ENCODE data around the gene ABHD16B.
"Not testable (repeated sequence)": the region's sequence is repeated elsewhere in the genome, so short reads cannot be mapped to it uniquely, and the experiment has no call there.

ABHD16B gene

GRCh38 chr20:63867042-63867441, 5.7 kb downstream of the ABHD16B start:
- Mint-ChIP-seq H3K4me3 (peak overlapping the region; percentile 43), H3K4me1 (peaks cover 25% of the 10 kb centered on the region), H3K36me3 (peaks cover 20% of the 10 kb centered on the region)
- CTCF ChIA-PET: interaction anchor here (0.7 to 1.3 kb wide), 2 partner anchors 81 to 206 kb away, joined by 3 to 4 read pairs; no protein-coding TSS in a partner anchor
- DNase-seq, H3K27me3 Mint-ChIP-seq, H3K27ac Mint-ChIP-seq, H3K9me3 Mint-ChIP-seq: not testable (repeated sequence)

GRCh38 chr20:63868264-63868663, 7.0 kb downstream of the ABHD16B start:
- Mint-ChIP-seq H3K36me3 (peaks cover 19% of the 10 kb centered on the region), H3K4me3 (no peak overlapping the region), H3K9me3 (no peaks in the 10 kb centered on the region), H3K27ac (no peak overlapping the region), H3K27me3 (no peaks in the 10 kb centered on the region), H3K4me1 (peaks cover 28% of the 10 kb centered on the region)
- DNase-seq: no peak
- CTCF ChIA-PET: no interaction called here

GRCh38 chr20:63873477-63873971, 12.2 kb downstream of the ABHD16B start:
- no peaks in the 10 kb centered on the region for H3K27me3 Mint-ChIP-seq
- peaks cover 44% of the 10 kb centered on the region for H3K36me3 Mint-ChIP-seq
- H3K4me3 Mint-ChIP-seq: no peak overlapping the region
- peak; percentile 55 for DNase-seq
- no peaks in the 10 kb centered on the region for H3K9me3 Mint-ChIP-seq
- H3K4me1 Mint-ChIP-seq: peaks cover 15% of the 10 kb centered on the region
- peak overlapping the region; percentile 88 for H3K27ac Mint-ChIP-seq
- CTCF ChIA-PET: no interaction called here

GRCh38 chr20:63874241-63874640, 12.9 kb downstream of the ABHD16B start:
- H3K4me3 Mint-ChIP-seq, DNase-seq: not testable (repeated sequence)

GRCh38 chr20:63876489-63877036, 15.3 kb downstream of the ABHD16B start:
- DNase-seq: no peak
- H3K4me3 Mint-ChIP-seq: no peak overlapping the region
- H3K36me3 Mint-ChIP-seq: peaks cover 34% of the 10 kb centered on the region
- H3K9me3 Mint-ChIP-seq: no peaks in the 10 kb centered on the region
- H3K27me3 Mint-ChIP-seq: no peaks in the 10 kb centered on the region
- H3K27ac Mint-ChIP-seq: no peak overlapping the region
- H3K4me1 Mint-ChIP-seq: peaks cover 15% of the 10 kb centered on the region
- CTCF ChIA-PET: no interaction called here

More at GRCh38 chr20:63874241-63874640, 12.9 kb downstream of the ABHD16B start:
- H3K27ac Mint-ChIP-seq, CTCF ChIA-PET, H3K27me3 Mint-ChIP-seq, H3K9me3 Mint-ChIP-seq: not testable (repeated sequence)
- H3K36me3 Mint-ChIP-seq: peaks cover 42% of the 10 kb centered on the region
- H3K4me1 Mint-ChIP-seq: peaks cover 15% of the 10 kb centered on the region

GRCh38 chr20:63877755-63878470, 16.6 kb downstream of the ABHD16B start:
- Mint-ChIP-seq H3K36me3 (peaks cover 35% of the 10 kb centered on the region), H3K9me3 (no peaks in the 10 kb centered on the region), H3K4me1 (peaks cover 11% of the 10 kb centered on the region), H3K27ac (no peak overlapping the region), H3K4me3 (no peak overlapping the region), H3K27me3 (no peaks in the 10 kb centered on the region)
- no peak for DNase-seq
- CTCF ChIA-PET: no interaction called here

GRCh38 chr20:63878899-63879663, 17.8 kb downstream of the ABHD16B start:
- DNase-seq: no peak
- H3K36me3 Mint-ChIP-seq: peaks cover 34% of the 10 kb centered on the region
- H3K27me3 Mint-ChIP-seq: no peaks in the 10 kb centered on the region
- H3K27ac Mint-ChIP-seq: no peak overlapping the region
- peaks cover 3% of the 10 kb centered on the region for H3K4me1 Mint-ChIP-seq
- CTCF ChIA-PET: no interaction called here
- H3K9me3 Mint-ChIP-seq: no peaks in the 10 kb centered on the region
- no peak overlapping the region for H3K4me3 Mint-ChIP-seq

- CTCF ChIA-PET, H3K9me3 Mint-ChIP-seq, H3K4me3 Mint-ChIP-seq, H3K27me3 Mint-ChIP-seq, DNase-seq, H3K4me1 Mint-ChIP-seq, H3K27ac Mint-ChIP-seq: not testable (repeated sequence)
- peaks cover 27% of the 10 kb centered on the region for H3K36me3 Mint-ChIP-seq
These were observed 19.6 kb downstream of the ABHD16B start for GRCh38 chr20:63880901-63881300.

- DNase-seq: no peak
- Mint-ChIP-seq H3K27me3 (no peaks in the 10 kb centered on the region), H3K4me3 (no peak overlapping the region), H3K36me3 (peaks cover 21% of the 10 kb centered on the region), H3K27ac (no peak overlapping the region), H3K9me3 (no peaks in the 10 kb centered on the region), H3K4me1 (no peaks in the 10 kb centered on the region)
- CTCF ChIA-PET: no interaction called here
These were observed 20.3 kb downstream of the ABHD16B start for GRCh38 chr20:63881451-63882226.

- CTCF ChIA-PET: no interaction called here
- peaks cover 2% of the 10 kb centered on the region for H3K4me1 Mint-ChIP-seq
- H3K27ac Mint-ChIP-seq: no peak overlapping the region
- no peak for DNase-seq
- H3K27me3 Mint-ChIP-seq: no peaks in the 10 kb centered on the region
- no peak overlapping the region for H3K4me3 Mint-ChIP-seq
- H3K9me3 Mint-ChIP-seq: no peaks in the 10 kb centered on the region
- peaks cover 21% of the 10 kb centered on the region for H3K36me3 Mint-ChIP-seq
These were observed 21.2 kb downstream of the ABHD16B start for GRCh38 chr20:63882257-63883200.

GRCh38 chr20:63883201-63883593, 21.9 kb downstream of the ABHD16B start:
- no peak for DNase-seq
- Mint-ChIP-seq H3K27me3 (no peaks in the 10 kb centered on the region), H3K27ac (no peak overlapping the region), H3K4me1 (peaks cover 2% of the 10 kb centered on the region), H3K4me3 (no peak overlapping the region), H3K9me3 (no peaks in the 10 kb centered on the region), H3K36me3 (peaks cover 17% of the 10 kb centered on the region)
- CTCF ChIA-PET: no interaction called here

GRCh38 chr20:63884506-63885263, 23.4 kb downstream of the ABHD16B start:
- no peaks in the 10 kb centered on the region for H3K27me3 Mint-ChIP-seq
- no peak overlapping the region for H3K27ac Mint-ChIP-seq
- CTCF ChIA-PET: interaction anchor here (0.6 to 0.7 kb wide), 2 partner anchors 9 to 79 kb away, joined by 3 read pairs; no protein-coding TSS in a partner anchor

More at GRCh38 chr20:63884506-63885263, 23.4 kb downstream of the ABHD16B start:
- Mint-ChIP-seq H3K36me3 (peaks cover 20% of the 10 kb centered on the region), H3K4me1 (peaks cover 2% of the 10 kb centered on the region), H3K4me3 (no peak overlapping the region), H3K9me3 (no peaks in the 10 kb centered on the region)
- DNase-seq: no peak
